ENCODE results near the gene ANTXR2. TPM values are rescaled to one million over a fixed set of nuclear protein-coding genes. Genes with fewer than 3 reads are reported as not detected.

The ANTXR2 gene
- total RNA-seq, 2 experiments from 2014 or later, result not detected

GRCh38 chr4:80074651-80075050, 1.6 kb upstream of the ANTXR2 start:
- Histone ChIP-seq H2AFZ (ENCODE audit: low read length) (no peak overlapping the region), H3K79me2 (ENCODE audit: insufficient read depth, low read depth, low read length) (no peaks in the 10 kb centered on the region), H3K9me3 (ENCODE audit: low read length) (no peaks in the 10 kb centered on the region), H4K20me1 (ENCODE audit: insufficient read depth, low read length) (no peaks in the 10 kb centered on the region), H3K4me2 (ENCODE audit: low read length) (no peak overlapping the region), H3K4me1 (ENCODE audit: insufficient read depth, low read length, poor library complexity, severe bottlenecking) (peaks cover 5% of the 10 kb centered on the region), H3K9me2 (ENCODE audit: insufficient read depth, low read length) (no peaks in the 10 kb centered on the region), H3K36me3 (ENCODE audit: insufficient read depth, low read length) (no peaks in the 10 kb centered on the region), H3K27ac (ENCODE audit: low read depth, low read length, poor library complexity, severe bottlenecking) (no peak overlapping the region), H3K4me3 (ENCODE audit: low read depth, low read length, poor library complexity, severe bottlenecking) (no peak overlapping the region)
- no TSS peak for BruUV-seq (replicated peaks)
- ChIA-PET CTCF (ENCODE audit: unreplicated experiment) (no interaction called here), POLR2A (no interaction called here)
- no peak for DNase-seq (ENCODE audit: low spot score)
- intact Hi-C loops (cut with micrococcal nuclease; ENCODE audit: unreplicated experiment), result no loop called here
- TF ChIP-seq EZH2phosphoT487 (IDR thresholded peaks at IDR 0.05; ENCODE audit: borderline replicate concordance, low read depth, low read length), result no peak
- no peak for TF ChIP-seq CTCF (conservative IDR thresholded peaks at IDR 0.05; ENCODE audit: low read length)

- no peak overlapping the region for H3K4me2 ChIP-seq (ENCODE audit: low read length)
- CTCF ChIA-PET (ENCODE audit: unreplicated experiment), result no interaction called here
- no peak overlapping the region for H3K27ac ChIP-seq (ENCODE audit: low read depth, low read length, poor library complexity, severe bottlenecking)
- H3K9me3 ChIP-seq (ENCODE audit: low read length), result no peaks in the 10 kb centered on the region
- H2AFZ ChIP-seq (ENCODE audit: low read length), result no peak overlapping the region; the same call in 1 of the 2 replicates
- no TSS peak for BruUV-seq (replicated peaks)
- DNase-seq (ENCODE audit: low spot score), result no peak
- H3K36me3 ChIP-seq (ENCODE audit: insufficient read depth, low read length), result no peaks in the 10 kb centered on the region
- no peak overlapping the region for H3K4me3 ChIP-seq (ENCODE audit: low read depth, low read length, poor library complexity, severe bottlenecking)
- POLR2A ChIA-PET, result interaction anchor here (0.7 to 0.9 kb wide), 2 partner anchors 18 to 36 kb away, joined by 3 to 6 read pairs; no protein-coding TSS in a partner anchor
- no peaks in the 10 kb centered on the region for H4K20me1 ChIP-seq (ENCODE audit: insufficient read depth, low read length)
- TF ChIP-seq CTCF (conservative IDR thresholded peaks at IDR 0.05; ENCODE audit: low read length) (no peak), EZH2phosphoT487 (IDR thresholded peaks at IDR 0.05; ENCODE audit: borderline replicate concordance, low read depth, low read length) (no peak)
- no peaks in the 10 kb centered on the region for H3K79me2 ChIP-seq (ENCODE audit: insufficient read depth, low read depth, low read length)
- no peaks in the 10 kb centered on the region for H3K9me2 ChIP-seq (ENCODE audit: insufficient read depth, low read length)
- peaks cover 5% of the 10 kb centered on the region for H3K4me1 ChIP-seq (ENCODE audit: insufficient read depth, low read length, poor library complexity, severe bottlenecking)
- intact Hi-C loops (cut with micrococcal nuclease; ENCODE audit: unreplicated experiment), result no loop called here
These were observed 1.0 kb upstream of the ANTXR2 start for GRCh38 chr4:80074069-80074468.

GRCh38 chr4:80073473-80074008, 512 bp upstream of the ANTXR2 start:
- Histone ChIP-seq H2AFZ (ENCODE audit: low read length) (peak overlapping the region; percentile 55), H4K20me1 (ENCODE audit: insufficient read depth, low read length) (no peaks in the 10 kb centered on the region), H3K9me2 (ENCODE audit: insufficient read depth, low read length) (no peaks in the 10 kb centered on the region), H3K27ac (ENCODE audit: low read depth, low read length, poor library complexity, severe bottlenecking) (no peak overlapping the region), H3K79me2 (ENCODE audit: insufficient read depth, low read depth, low read length) (no peaks in the 10 kb centered on the region), H3K36me3 (ENCODE audit: insufficient read depth, low read length) (no peaks in the 10 kb centered on the region), H3K4me3 (ENCODE audit: low read depth, low read length, poor library complexity, severe bottlenecking) (no peak overlapping the region), H3K4me1 (ENCODE audit: insufficient read depth, low read length, poor library complexity, severe bottlenecking) (peaks cover 5% of the 10 kb centered on the region), H3K9me3 (ENCODE audit: low read length) (no peaks in the 10 kb centered on the region), H3K4me2 (ENCODE audit: low read length) (peak overlapping the region; percentile 28; the same call in 1 of the 2 replicates)
- no peak for TF ChIP-seq EZH2phosphoT487 (IDR thresholded peaks at IDR 0.05; ENCODE audit: borderline replicate concordance, low read depth, low read length)
- intact Hi-C loops (cut with micrococcal nuclease; ENCODE audit: unreplicated experiment), result no loop called here
- DNase-seq (ENCODE audit: low spot score), result peak; percentile 11
- ChIA-PET CTCF (ENCODE audit: unreplicated experiment) (no interaction called here), POLR2A (interaction anchor here (0.5 to 0.9 kb wide), 3 partner anchors 17 to 963 kb away, joined by 3 to 6 read pairs (median 3); no protein-coding TSS in a partner anchor)
- BruUV-seq (replicated peaks), result no TSS peak
